Breast epithelium (tissue), 4 donors: ENCODE measurements around the gene TALDO1. TPM values are rescaled to one million over a fixed set of nuclear protein-coding genes. Genes with fewer than 3 reads are reported as not detected.

Experiments used
- DNase-seq, 2 donors: peaks; one replicate each; pipeline ENCODE4 v3.0.0-alpha.2; 2019; ENCODE audit warnings: low spot score in 2 of 2
- H3K27ac ChIP-seq, 2 donors: fragments of 200-600 bp; sonication (generic) in 1 of 2; one replicate each; pipeline ENCODE4 v1.5.1; 2016 to 2019; ENCODE audit warnings: mild to moderate bottlenecking in 1 of 2
- H3K27me3 ChIP-seq, 2 donors: fragments of 200-600 bp; sonication (generic) in 1 of 2; one replicate each; pipeline versions ENCODE4 v1.5.1 to v1.6.0; 2017 to 2019; ENCODE audit warnings: control low read depth in 1 of 2, mild to moderate bottlenecking in 1 of 2
- H3K36me3 ChIP-seq: fragments of 200-600 bp; one replicate; pipeline ENCODE4 v1.5.1; 2019
- H3K4me1 ChIP-seq, 2 donors: fragments of 200-600 bp; sonication (generic); one replicate each; pipeline ENCODE4 v1.5.1; 2016 to 2019; ENCODE audit warnings: control low read depth in 1 of 2
- H3K4me3 ChIP-seq, 3 donors: fragments of 200-600 bp; sonication (generic); 1 replicate in 2 of 3; 2 replicates in 1 of 3; pipeline ENCODE4 v1.5.1; 2016 to 2019; ENCODE audit warnings: mild to moderate bottlenecking in 3 of 3, moderate library complexity in 2 of 3
- H3K9me3 ChIP-seq, 2 donors: fragments of 200-600 bp; sonication (generic) in 1 of 2; one replicate each; pipeline ENCODE4 v1.5.1; 2016 to 2019; ENCODE audit warnings: control low read depth in 1 of 2
- POLR2A ChIP-seq: fragments of 450-650 bp; IDR thresholded peaks from one replicate; pipeline ENCODE4 v1.6.1; 2016; ENCODE audit warnings: antibody characterized with exemption, mild to moderate bottlenecking, moderate library complexity
- POLR2AphosphoS5 ChIP-seq, 3 donors: sonication (generic); formaldehyde crosslinking; IDR thresholded peaks; one replicate each; pipeline ENCODE4 v1.6.1; 2017; ENCODE audit warnings: antibody characterized with exemption in 3 of 3
- intact Hi-C: fragments of 100-400 bp; cut with DNase I; formaldehyde crosslinking; loops from one replicate; pipeline ENCODE4 v1.15.1; 2023; ENCODE audit warnings: low total_unique reads
- total RNA-seq, 3 donors: library from RNA; depleted of rRNA; stranded (reverse); fragments of >200 nt; gene quantifications; one replicate each; pipeline ENCODE4 v1.1.0, GENCODE V29; 2016
- TF ChIP-seq, protein P1 (sequence below), 3 donors: fragments of 450-650 bp; IDR thresholded peaks; one replicate each; pipeline ENCODE4 v1.5.1; 2016 to 2017; ENCODE audit warnings: antibody characterized with exemption in 3 of 3, mild to moderate bottlenecking in 3 of 3, moderate library complexity in 3 of 3

The TALDO1 gene
- 100 to 1,000 TPM; 137 to 239 (median 141) TPM for total RNA-seq

DNA sequence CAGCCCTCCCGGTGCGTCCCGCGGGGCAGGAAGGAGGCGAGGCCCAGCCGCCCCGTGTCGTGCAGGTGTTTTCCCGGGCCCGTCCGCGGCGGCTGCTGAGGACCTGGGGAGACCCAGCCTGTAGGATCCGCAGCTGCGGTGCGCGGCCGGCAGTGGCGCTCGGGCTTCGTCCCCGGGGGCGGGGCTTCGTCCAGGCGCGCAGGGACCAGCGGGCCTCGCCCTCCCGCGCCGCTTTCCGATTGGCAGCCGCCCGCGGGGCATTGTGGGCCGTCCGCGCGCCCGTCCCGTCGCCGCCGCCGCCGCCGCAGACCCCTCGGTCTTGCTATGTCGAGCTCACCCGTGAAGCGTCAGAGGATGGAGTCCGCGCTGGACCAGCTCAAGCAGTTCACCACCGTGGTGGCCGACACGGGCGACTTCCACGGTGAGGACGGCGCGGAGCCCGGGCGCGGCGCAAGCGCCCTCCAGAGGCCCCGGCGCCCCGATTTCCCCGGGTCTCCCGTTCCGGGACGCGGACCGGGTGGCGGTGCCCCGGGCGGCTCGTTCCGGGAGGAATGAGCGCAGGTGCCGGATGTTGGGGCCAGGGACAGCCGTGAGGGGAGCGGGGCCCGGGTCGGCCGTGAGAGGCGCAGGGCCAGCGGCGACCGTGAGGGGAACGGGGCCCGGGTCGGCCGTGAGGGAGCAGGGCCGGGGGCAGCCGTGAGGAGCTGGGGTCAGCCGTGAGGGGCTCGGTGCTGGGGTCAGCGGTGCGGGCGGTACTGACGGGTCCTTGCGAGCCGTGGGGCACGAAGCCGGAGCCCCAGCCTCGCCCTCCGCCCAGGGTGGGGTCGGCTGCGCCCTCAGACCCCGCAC is at the start of gene TALDO1:
TSS of gene TALDO1 (plus strand) at position 307 of the 849 bp plus-strand sequence. CDS start at position 325, 18 bp downstream.
- TF ChIP-seq POLR2AphosphoS5 (IDR thresholded peaks at IDR 0.05): peak; percentile 41 to 58 (median 53)
- TF ChIP-seq, protein P1, sequence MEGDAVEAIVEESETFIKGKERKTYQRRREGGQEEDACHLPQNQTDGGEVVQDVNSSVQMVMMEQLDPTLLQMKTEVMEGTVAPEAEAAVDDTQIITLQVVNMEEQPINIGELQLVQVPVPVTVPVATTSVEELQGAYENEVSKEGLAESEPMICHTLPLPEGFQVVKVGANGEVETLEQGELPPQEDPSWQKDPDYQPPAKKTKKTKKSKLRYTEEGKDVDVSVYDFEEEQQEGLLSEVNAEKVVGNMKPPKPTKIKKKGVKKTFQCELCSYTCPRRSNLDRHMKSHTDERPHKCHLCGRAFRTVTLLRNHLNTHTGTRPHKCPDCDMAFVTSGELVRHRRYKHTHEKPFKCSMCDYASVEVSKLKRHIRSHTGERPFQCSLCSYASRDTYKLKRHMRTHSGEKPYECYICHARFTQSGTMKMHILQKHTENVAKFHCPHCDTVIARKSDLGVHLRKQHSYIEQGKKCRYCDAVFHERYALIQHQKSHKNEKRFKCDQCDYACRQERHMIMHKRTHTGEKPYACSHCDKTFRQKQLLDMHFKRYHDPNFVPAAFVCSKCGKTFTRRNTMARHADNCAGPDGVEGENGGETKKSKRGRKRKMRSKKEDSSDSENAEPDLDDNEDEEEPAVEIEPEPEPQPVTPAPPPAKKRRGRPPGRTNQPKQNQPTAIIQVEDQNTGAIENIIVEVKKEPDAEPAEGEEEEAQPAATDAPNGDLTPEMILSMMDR (IDR thresholded peaks at IDR 0.05): peak in 1 of 3 donors; percentile 24
- no peak for TF ChIP-seq POLR2A
- Histone ChIP-seq H3K4me1 (peaks cover 0 to 9% of the 10 kb centered on the region in 2 donors), H3K4me3 (peak within 1 kb of the TSS; percentile 84 to 97 (median 89)), H3K9me3 (no peaks in the 10 kb centered on the region), H3K36me3 (no peaks in the 10 kb centered on the region), H3K27ac (peak within 1 kb of the TSS; percentile 81 to 84), H3K27me3 (no peaks in the 10 kb centered on the region)
- DNase-seq: peak; percentile 86 to 91
- intact Hi-C loops: loop anchor here (5.0 kb wide), 1 partner anchor 1830 kb away; no protein-coding TSS in a partner anchor

DNA sequence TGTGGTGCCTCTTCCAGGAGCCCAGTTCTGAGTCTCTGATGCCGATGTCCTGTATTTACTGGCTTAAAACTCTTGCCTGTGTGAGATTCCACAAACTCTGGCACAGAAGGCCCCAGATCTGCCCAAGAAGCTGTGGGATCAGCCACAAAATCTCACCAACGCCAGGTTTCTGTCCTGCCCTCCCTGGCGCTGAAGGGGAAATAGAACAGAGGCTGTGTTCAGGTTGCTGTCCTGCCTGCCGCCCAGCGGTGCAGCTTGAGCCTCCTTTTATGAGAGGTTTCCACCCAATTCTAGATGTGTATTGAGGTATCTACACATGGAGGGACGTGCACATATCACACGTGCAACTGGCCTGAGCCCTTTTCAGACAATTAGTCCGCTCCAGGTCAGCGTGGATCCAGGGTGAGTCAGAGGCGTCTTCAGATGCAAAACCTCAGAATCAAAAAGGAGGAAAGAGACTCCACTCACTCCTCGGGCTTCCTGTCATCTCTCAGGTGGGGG is 49.4 kb upstream of the TALDO1 start:
- intact Hi-C loops: no loop called here
- H3K4me1 ChIP-seq: peaks cover 13 to 35% of the 10 kb centered on the region in 2 donors
- TF ChIP-seq POLR2A: no peak
- TF ChIP-seq, protein P1 (IDR thresholded peaks at IDR 0.05): no peak
- no peak for TF ChIP-seq POLR2AphosphoS5 (IDR thresholded peaks at IDR 0.05)
- H3K27me3 ChIP-seq: no peaks in the 10 kb centered on the region
- peak overlapping the region in 2 of 3 donors; percentile 89 to 90 for H3K4me3 ChIP-seq
- no peak for DNase-seq
- H3K27ac ChIP-seq: peak overlapping the region; percentile 100
- H3K36me3 ChIP-seq: no peaks in the 10 kb centered on the region
- H3K9me3 ChIP-seq: no peaks in the 10 kb centered on the region

DNA sequence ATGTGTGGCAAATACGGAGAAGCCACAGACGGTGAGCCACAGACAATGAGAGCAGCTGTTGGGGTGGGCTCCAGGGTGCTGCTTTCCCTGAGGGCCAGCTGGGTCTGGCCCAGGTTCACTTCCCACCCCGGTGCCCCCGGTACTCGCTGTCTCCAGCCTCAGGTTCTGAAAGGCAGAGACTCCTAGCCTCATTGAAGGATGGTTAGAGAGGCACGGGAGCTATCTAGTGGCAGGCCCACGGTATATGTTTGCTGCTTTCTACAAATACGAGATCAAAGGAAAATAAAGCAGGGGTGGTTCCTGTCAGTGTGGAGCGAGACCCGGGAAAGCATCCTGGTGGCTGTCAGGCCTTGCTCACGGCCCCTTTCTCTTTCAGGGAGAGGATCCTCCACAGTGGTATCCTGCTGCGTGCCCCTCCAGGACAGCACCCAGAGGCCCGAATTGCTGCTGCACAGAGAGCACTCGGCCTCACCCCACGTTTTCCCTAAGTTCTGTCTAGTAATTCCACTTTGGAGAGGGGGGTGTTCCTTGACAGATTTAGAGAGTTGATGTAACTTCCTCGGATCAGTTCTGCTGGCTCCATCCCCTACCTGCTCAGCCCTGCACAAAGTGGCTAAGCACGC is 48.7 kb upstream of the TALDO1 start:
- Histone ChIP-seq H3K9me3 (no peaks in the 10 kb centered on the region), H3K27ac (peak overlapping the region; percentile 100), H3K4me1 (peaks cover 9 to 31% of the 10 kb centered on the region in 2 donors), H3K36me3 (no peaks in the 10 kb centered on the region), H3K27me3 (no peaks in the 10 kb centered on the region), H3K4me3 (no peak overlapping the region)
- no peak for DNase-seq
- TF ChIP-seq POLR2AphosphoS5 (IDR thresholded peaks at IDR 0.05) (no peak), POLR2A (no peak)
- TF ChIP-seq, protein P1 (IDR thresholded peaks at IDR 0.05): no peak
- intact Hi-C loops: no loop called here

DNA sequence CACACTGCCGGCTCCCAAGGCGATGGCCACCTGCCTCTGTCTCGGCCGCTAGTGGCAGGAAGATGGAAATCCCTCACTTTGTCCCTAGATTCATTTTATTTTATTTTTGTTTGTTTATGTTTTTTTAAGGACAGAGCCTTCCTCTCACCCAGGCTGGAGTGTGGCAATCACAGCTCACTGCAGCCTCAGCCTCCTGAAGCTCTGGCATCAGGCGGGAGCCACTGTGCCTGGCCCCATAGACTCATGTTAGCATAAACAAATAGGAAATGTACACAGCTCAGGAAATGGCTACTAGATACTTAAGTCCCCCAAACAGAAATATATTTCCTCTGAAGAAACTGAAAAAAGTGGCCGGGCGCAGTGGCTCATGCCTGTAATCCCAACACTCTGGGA is 48.2 kb upstream of the TALDO1 start:
- TF ChIP-seq POLR2A: no peak
- no peak for TF ChIP-seq POLR2AphosphoS5 (IDR thresholded peaks at IDR 0.05)
- TF ChIP-seq, protein P1 (IDR thresholded peaks at IDR 0.05): no peak
- Histone ChIP-seq H3K36me3 (no peaks in the 10 kb centered on the region), H3K27me3 (no peaks in the 10 kb centered on the region), H3K9me3 (no peaks in the 10 kb centered on the region), H3K4me1 (peaks cover 5 to 26% of the 10 kb centered on the region in 2 donors), H3K27ac (peak overlapping the region; percentile 100), H3K4me3 (no peak overlapping the region)
- intact Hi-C loops: no loop called here
- DNase-seq: no peak
